Endothelial cell of umbilical vein (primary cell): ENCODE results near the gene MAGI1. TPM values are rescaled to one million over a fixed set of nuclear protein-coding genes. Genes with fewer than 3 reads are reported as not detected.

ENCODE experiments used
- BruUV-seq: library from RNA; stranded (reverse); fragments of 400-500 nt; replicated peaks from 2 replicates; lab custom pipeline; 2021; lab: Mats Ljungman, UMichigan
- CTCF ChIA-PET: fragments of 300-600, 350-600 bp; sonication (Branson Sonifier 250); formaldehyde crosslinking; loops from one replicate; lab custom pipeline; 2021; ENCODE audit warnings: antibody characterized with exemption, inconsistent platforms; lab: Charles Lee
- POLR2A ChIA-PET: fragments of 300-600, 350-600 bp; sonication (Branson Sonifier 250); formaldehyde crosslinking; loops from one replicate; lab custom pipeline; 2021; ENCODE audit warnings: antibody characterized with exemption, inconsistent platforms; lab: Charles Lee
- DNase-seq: peaks from one replicate; pipeline ENCODE4 v3.0.0-alpha.2; 2011; ENCODE audit warnings: low read depth, low spot score
- FAIRE-seq: peaks from 2 replicates; lab custom pipeline; 2011; peaks lifted over from hg19 to GRCh38; lab: Jason Lieb, UNC
- H2AFZ ChIP-seq: 2 replicates; pipeline ENCODE4 v1.6.0; 2012; ENCODE audit warnings: low read depth, low read length, control low read depth, inconsistent platforms
- H3K27ac ChIP-seq: 2 replicates; pipeline ENCODE4 v1.5.1; 2011; ENCODE audit warnings: low read depth, mild to moderate bottlenecking, control low read depth, low read length, moderate library complexity; ENCODE audit not compliant: insufficient read depth
- H3K27me3 ChIP-seq, 2 experiments: 2 replicates each; pipeline versions ENCODE4 v1.6.0 to v1.6.1; 2011; ENCODE audit warnings: low read length in 2 of 2, mixed read lengths in 1 of 2; ENCODE audit not compliant: control insufficient read depth in 2 of 2, insufficient read depth in 2 of 2
- H3K36me3 ChIP-seq, 2 experiments: 2 replicates in 1 of 2; 3 replicates in 1 of 2; pipeline ENCODE4 v1.5.1; 2011; ENCODE audit warnings: low read length in 2 of 2, mild to moderate bottlenecking in 1 of 2, moderate library complexity in 1 of 2; ENCODE audit not compliant: control insufficient read depth in 2 of 2, insufficient read depth in 2 of 2; ENCODE audit errors: extremely low read depth in 1 of 2
- H3K4me1 ChIP-seq: 3 replicates; pipeline ENCODE4 v1.5.1; 2011; ENCODE audit warnings: mild to moderate bottlenecking, low read length; ENCODE audit not compliant: control insufficient read depth, insufficient read depth; ENCODE audit errors: extremely low read depth
- H3K4me2 ChIP-seq: 2 replicates; pipeline ENCODE4 v1.6.1; 2011; ENCODE audit warnings: low read length, control low read depth, mixed read lengths; ENCODE audit not compliant: insufficient read depth
- H3K4me3 ChIP-seq, 3 experiments: fragments of 200-600 bp in 1 of 3; sonication (generic), shearing (Covaris generic) in 1 of 3; replicated peaks in 1 of 3; 2 replicates each; pipeline ENCODE4 v1.5.1; 2011 to 2016; ENCODE audit warnings: control low read depth in 3 of 3, low read length in 3 of 3, mild to moderate bottlenecking in 2 of 3, inconsistent platforms in 1 of 3, low read depth in 1 of 3, moderate library complexity in 1 of 3; ENCODE audit not compliant: insufficient read depth in 1 of 3
- H3K79me2 ChIP-seq: 2 replicates; pipeline ENCODE4 v1.6.0; 2012; ENCODE audit warnings: low read length, inconsistent platforms; ENCODE audit not compliant: control insufficient read depth, insufficient read depth
- H3K9ac ChIP-seq: replicated peaks from 2 replicates; pipeline ENCODE3; 2011; ENCODE audit warnings: low read length, control low read depth; ENCODE audit not compliant: insufficient read depth; ENCODE audit errors: extremely low read depth
- H3K9me1 ChIP-seq: replicated peaks from 3 replicates; pipeline ENCODE4 v1.6.0; 2011; ENCODE audit warnings: mild to moderate bottlenecking, low read length; ENCODE audit not compliant: control insufficient read depth, insufficient read depth; ENCODE audit errors: extremely low read depth
- H3K9me3 ChIP-seq: replicated peaks from 2 replicates; pipeline ENCODE4 v1.5.1; 2012; ENCODE audit warnings: low read length, inconsistent platforms; ENCODE audit not compliant: control insufficient read depth, insufficient read depth
- H4K20me1 ChIP-seq: replicated peaks from 2 replicates; pipeline ENCODE3; 2011; ENCODE audit warnings: mild to moderate bottlenecking, low read length; ENCODE audit not compliant: control insufficient read depth, insufficient read depth; ENCODE audit errors: extremely low read depth
- EZH2 ChIP-seq: IDR thresholded peaks from 2 replicates; pipeline ENCODE4 v1.6.1; 2012; ENCODE audit warnings: borderline replicate concordance, low read depth, mild to moderate bottlenecking, moderate library complexity, low read length, inconsistent platforms; ENCODE audit not compliant: severe bottlenecking
- FOS ChIP-seq: IDR thresholded peaks from 2 replicates; pipeline ENCODE4 v1.6.1; 2011; ENCODE audit warnings: mild to moderate bottlenecking, low read length, moderate library complexity, borderline replicate concordance; ENCODE audit not compliant: insufficient read depth
- GATA2 ChIP-seq: IDR thresholded peaks from 2 replicates; pipeline ENCODE4 v1.7.0; 2011; ENCODE audit warnings: low read depth, mild to moderate bottlenecking, moderate library complexity, mixed read lengths, low read length; ENCODE audit not compliant: insufficient read length, insufficient read depth
- MYC ChIP-seq: IDR thresholded peaks from one replicate; pipeline ENCODE4 v1.6.1; 2011; ENCODE audit warnings: mild to moderate bottlenecking, low read depth, low read length
- POLR2A ChIP-seq: IDR thresholded peaks from 2 replicates; pipeline ENCODE4 v1.6.1; 2012; ENCODE audit warnings: low read depth, mild to moderate bottlenecking, control low read depth, low read length
- POLR2AphosphoS5 ChIP-seq: IDR thresholded peaks from 2 replicates; pipeline ENCODE4 v1.6.1; 2012; ENCODE audit warnings: low read depth, mild to moderate bottlenecking, control low read depth, low read length, moderate library complexity; ENCODE audit not compliant: insufficient read depth
- dilution Hi-C: fragments of 300-500 bp; cut with MboI; formaldehyde crosslinking; loops from one replicate; pipeline ENCODE4 v1.15.0; 2019; ENCODE audit warnings: low sequenced_read_pairs; ENCODE audit not compliant: extremely low pct_ligation_motif_present
- intact Hi-C: fragments of 100-400 bp; cut with micrococcal nuclease; formaldehyde crosslinking; loops from one replicate; pipeline ENCODE4 v1.10.0; 2022
- polyA plus RNA-seq, 4 experiments: library from polyadenylated mRNA; depleted of rRNA in 3 of 4; stranded (reverse) in 3 of 4; unstranded in 1 of 4; fragments of >200 nt; gene quantifications; 2 replicates each; pipeline versions ENCODE4 v1.2.1 to v1.2.3, GENCODE V29; 2011 to 2012; ENCODE audit warnings: missing spikeins in 1 of 4
- total RNA-seq: library from RNA; stranded (reverse); gene quantifications from 2 replicates; pipeline ENCODE4 v1.2.3, GENCODE V29; 2021
- TF ChIP-seq, protein P1 (sequence below), 2 donors: IDR thresholded peaks; 1 replicate in 1 of 2; 2 replicates in 1 of 2; pipeline ENCODE4 v1.5.1; 2011; ENCODE audit warnings: low read length in 2 of 2, mild to moderate bottlenecking in 2 of 2, moderate library complexity in 2 of 2, control low read depth in 1 of 2, inconsistent platforms in 1 of 2, low read depth in 1 of 2; ENCODE audit not compliant: insufficient read depth in 1 of 2; ENCODE audit errors: extremely low read depth in 1 of 2
- TF ChIP-seq, protein P2 (sequence below): IDR thresholded peaks from 2 replicates; pipeline ENCODE4 v1.6.1; 2011; ENCODE audit not compliant: insufficient read depth, insufficient read length

MAGI1 gene
- total and polyA plus RNA-seq, 2 donors (not counting 3 experiments of a cell fraction or from before 2014, with no cell fraction given): 10.1 to 47.9 TPM

DNA sequence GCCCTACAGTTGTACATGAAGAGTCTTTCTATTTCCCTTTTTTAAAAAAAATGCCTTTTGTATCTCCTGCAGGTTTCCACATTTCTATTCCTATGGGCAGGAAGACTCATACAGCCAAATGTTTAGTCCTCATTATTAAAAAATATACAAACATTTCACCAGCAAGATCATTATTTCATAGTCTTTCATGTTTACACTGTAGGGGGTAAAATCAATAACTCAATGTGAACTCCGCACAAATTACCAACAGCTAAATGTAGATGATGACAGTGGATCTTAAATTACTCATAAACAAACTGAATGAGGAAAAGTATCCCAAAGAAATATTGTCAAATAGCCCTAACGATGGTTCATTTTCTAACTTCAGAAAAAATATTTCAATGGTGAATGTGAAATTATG is 99.5 kb downstream of the MAGI1 start:
- no peaks in the 10 kb centered on the region for H3K79me2 ChIP-seq
- no peak for TF ChIP-seq POLR2A
- TF ChIP-seq MYC: no peak
- H3K4me3 ChIP-seq: no peak overlapping the region
- H4K20me1 ChIP-seq: no peaks in the 10 kb centered on the region
- H3K36me3 ChIP-seq: no peaks in the 10 kb centered on the region
- no peak overlapping the region for H2AFZ ChIP-seq
- FAIRE-seq (no peak), DNase-seq (no peak)
- H3K27ac ChIP-seq: no peak overlapping the region
- H3K4me1 ChIP-seq: peaks cover 29% of the 10 kb centered on the region
- dilution Hi-C loops: no loop called here
- intact Hi-C loops: loop anchor here (5.0 kb wide), 1 partner anchor 42 kb away; no protein-coding TSS in a partner anchor
- CTCF ChIA-PET: no interaction called here
- TSS peak; percentile 17 for BruUV-seq
- no peaks in the 10 kb centered on the region for H3K9me3 ChIP-seq
- POLR2A ChIA-PET: no interaction called here
- no peak overlapping the region for H3K4me2 ChIP-seq
- H3K9me1 ChIP-seq: no peaks in the 10 kb centered on the region
- H3K27me3 ChIP-seq: no peaks in the 10 kb centered on the region
- no peak overlapping the region for H3K9ac ChIP-seq

DNA sequence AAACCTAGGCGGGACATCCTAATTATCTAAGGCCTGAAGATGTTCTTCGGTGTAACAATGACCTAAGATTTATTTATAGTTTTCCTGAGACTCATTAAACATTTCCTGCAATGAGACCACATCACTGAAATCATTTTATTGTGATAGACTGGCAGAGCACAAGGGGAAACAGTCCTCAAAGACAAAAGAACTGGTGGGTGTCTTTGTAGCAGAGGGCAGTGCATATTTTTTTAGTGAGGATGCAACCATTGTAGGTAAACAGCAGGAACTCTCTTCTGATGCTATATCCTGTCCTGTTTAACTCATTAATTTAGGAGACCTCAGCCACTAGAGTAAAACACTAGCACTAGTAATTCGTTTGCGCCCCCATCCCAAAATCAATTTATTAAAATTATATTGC is 100.0 kb downstream of the MAGI1 start:
- no peak for TF ChIP-seq EZH2
- TF ChIP-seq, protein P1, sequence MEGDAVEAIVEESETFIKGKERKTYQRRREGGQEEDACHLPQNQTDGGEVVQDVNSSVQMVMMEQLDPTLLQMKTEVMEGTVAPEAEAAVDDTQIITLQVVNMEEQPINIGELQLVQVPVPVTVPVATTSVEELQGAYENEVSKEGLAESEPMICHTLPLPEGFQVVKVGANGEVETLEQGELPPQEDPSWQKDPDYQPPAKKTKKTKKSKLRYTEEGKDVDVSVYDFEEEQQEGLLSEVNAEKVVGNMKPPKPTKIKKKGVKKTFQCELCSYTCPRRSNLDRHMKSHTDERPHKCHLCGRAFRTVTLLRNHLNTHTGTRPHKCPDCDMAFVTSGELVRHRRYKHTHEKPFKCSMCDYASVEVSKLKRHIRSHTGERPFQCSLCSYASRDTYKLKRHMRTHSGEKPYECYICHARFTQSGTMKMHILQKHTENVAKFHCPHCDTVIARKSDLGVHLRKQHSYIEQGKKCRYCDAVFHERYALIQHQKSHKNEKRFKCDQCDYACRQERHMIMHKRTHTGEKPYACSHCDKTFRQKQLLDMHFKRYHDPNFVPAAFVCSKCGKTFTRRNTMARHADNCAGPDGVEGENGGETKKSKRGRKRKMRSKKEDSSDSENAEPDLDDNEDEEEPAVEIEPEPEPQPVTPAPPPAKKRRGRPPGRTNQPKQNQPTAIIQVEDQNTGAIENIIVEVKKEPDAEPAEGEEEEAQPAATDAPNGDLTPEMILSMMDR (IDR thresholded peaks at IDR 0.05; ENCODE audit: extremely low read depth in 1 of 2, insufficient read depth in 1 of 2, low read depth in 1 of 2, low read length in 2 of 2): no peak
- TF ChIP-seq, protein P2, sequence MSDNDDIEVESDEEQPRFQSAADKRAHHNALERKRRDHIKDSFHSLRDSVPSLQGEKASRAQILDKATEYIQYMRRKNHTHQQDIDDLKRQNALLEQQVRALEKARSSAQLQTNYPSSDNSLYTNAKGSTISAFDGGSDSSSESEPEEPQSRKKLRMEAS: no peak
- no peak for TF ChIP-seq FOS
- TF ChIP-seq GATA2: no peak
- no peak for TF ChIP-seq POLR2A
- TF ChIP-seq POLR2AphosphoS5: no peak
- Histone ChIP-seq H2AFZ (no peak overlapping the region), H3K4me3 (no peak overlapping the region), H3K4me1 (peaks cover 29% of the 10 kb centered on the region), H3K9ac (no peak overlapping the region), H4K20me1 (no peaks in the 10 kb centered on the region), H3K9me3 (no peaks in the 10 kb centered on the region), H3K36me3 (no peaks in the 10 kb centered on the region), H3K9me1 (no peaks in the 10 kb centered on the region), H3K27me3 (no peaks in the 10 kb centered on the region), H3K27ac (no peak overlapping the region), H3K79me2 (no peaks in the 10 kb centered on the region), H3K4me2 (no peak overlapping the region)
- ChIA-PET POLR2A (no interaction called here), CTCF (interaction anchor here (0.9 to 1.1 kb wide), 2 partner anchors 9 to 41 kb away, joined by 3 read pairs; no protein-coding TSS in a partner anchor)
- DNase-seq: no peak
- intact Hi-C loops (loop anchor here (5.0 kb wide), 1 partner anchor 41 kb away; no protein-coding TSS in a partner anchor), dilution Hi-C loops (no loop called here)
- no peak for FAIRE-seq
- no TSS peak for BruUV-seq
